GM06990 (cell line): ENCODE results near the gene CT45A1.
A peak's percentile ranks its signal among the peaks of the same experiment; 100 is the strongest.
"Not testable (repeated sequence)": the region's sequence is repeated elsewhere in the genome, so short reads cannot be mapped to it uniquely, and the experiment has no call there.

ENCODE experiments used
- DNase-seq: peaks from one replicate; pipeline ENCODE4 v3.0.0-alpha.2; 2011; ENCODE audit not compliant: insufficient read length; ENCODE audit errors: extremely low read depth
- H3K27me3 ChIP-seq: replicated peaks from 2 replicates; pipeline ENCODE4 v1.6.0; 2011; ENCODE audit warnings: low read length; ENCODE audit not compliant: control insufficient read depth, insufficient read depth
- H3K36me3 ChIP-seq: 2 replicates; pipeline ENCODE4 v1.5.1; 2011; ENCODE audit warnings: low read length; ENCODE audit not compliant: control insufficient read depth, insufficient read depth
- H3K4me3 ChIP-seq: replicated peaks from 2 replicates; pipeline ENCODE4 v1.5.1; 2011; ENCODE audit warnings: low read depth, mild to moderate bottlenecking, control low read depth, low read length
- CTCF ChIP-seq: IDR thresholded peaks from 2 replicates; pipeline ENCODE4 v1.5.1; 2011; ENCODE audit warnings: low read length, control low read depth, mild to moderate bottlenecking, inconsistent platforms; ENCODE audit not compliant: insufficient read depth, poor library complexity, severe bottlenecking

CT45A1 gene

DNA sequence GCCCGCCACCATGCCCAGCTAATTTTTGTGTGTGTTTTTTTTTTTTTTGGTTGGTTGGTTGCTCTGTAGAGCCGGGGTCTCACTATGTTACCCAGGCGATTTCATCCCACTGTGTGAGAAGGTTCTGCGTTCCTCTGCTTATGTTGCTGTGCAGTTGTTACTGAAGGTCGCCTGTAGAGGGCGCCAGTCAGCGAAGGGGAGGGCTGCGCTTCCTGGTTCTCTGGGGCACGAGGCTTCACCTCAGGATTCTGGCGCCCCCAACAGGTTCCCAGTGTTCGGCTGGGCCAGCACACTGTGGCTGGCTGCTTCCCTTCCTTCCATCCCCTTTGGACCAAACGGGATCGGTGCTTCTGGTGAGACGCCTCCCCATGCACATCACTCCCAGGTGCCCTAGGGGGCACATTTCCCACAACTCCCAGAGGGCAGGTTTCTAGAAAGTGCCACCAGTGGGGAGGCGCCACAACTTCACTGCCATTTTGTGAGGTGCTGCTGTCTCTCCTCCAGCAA is at the start of gene CT45A1:
Gene CT45A1, plus strand, starts transcription at position 457 of the 507 bp plus-strand sequence. CDS start 5,302 bp downstream, outside the sequence.
- H3K36me3 ChIP-seq, DNase-seq, H3K4me3 ChIP-seq, H3K27me3 ChIP-seq: not testable (repeated sequence)
- TF ChIP-seq CTCF: peak; percentile 41

DNA sequence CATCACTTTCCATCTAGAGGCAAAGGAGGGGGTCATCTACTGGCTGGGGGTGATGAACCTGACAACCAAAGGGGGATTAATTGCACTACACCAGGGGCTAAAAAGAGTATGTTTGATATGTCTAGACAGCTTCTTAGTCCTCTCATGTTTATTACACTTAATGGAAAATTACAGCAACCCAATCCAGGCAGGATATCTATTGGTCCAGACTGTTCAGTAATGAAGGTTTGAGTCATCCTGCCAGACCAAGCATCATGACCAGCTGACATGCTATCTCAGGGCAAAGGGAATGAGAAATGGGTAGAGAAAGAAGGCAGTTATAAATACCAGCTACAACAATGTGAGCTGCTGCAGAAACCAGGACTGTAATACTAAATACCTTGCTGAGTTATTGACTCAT is 40.5 kb upstream of the CT45A1 start:
- H3K27me3 ChIP-seq, DNase-seq, H3K36me3 ChIP-seq, H3K4me3 ChIP-seq: not testable (repeated sequence)

DNA sequence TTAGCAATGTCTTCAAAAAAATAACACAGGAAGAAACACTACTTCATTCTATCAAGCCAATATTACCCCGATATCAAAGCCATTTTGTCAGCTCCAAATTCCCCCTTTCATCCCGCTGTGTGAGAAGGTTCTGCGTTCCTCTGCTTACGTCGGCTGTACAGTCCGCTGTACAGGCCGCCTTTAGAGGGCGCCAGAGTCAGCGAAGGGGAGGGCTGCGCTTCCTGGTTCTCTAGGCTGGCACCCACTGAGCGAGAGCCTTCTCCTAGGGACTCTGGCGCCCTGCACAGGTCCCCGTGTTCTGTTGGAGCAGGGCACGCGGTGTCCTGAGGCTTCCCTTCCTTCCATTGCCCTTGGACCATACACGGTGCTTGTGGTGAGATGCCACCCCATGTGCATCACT is 25.3 kb upstream of the CT45A1 start:
- no peak for DNase-seq
- TF ChIP-seq CTCF: peak; percentile 50
- Histone ChIP-seq H3K27me3 (no peaks in the 10 kb centered on the region), H3K4me3 (no peak overlapping the region), H3K36me3 (no peaks in the 10 kb centered on the region)

DNA sequence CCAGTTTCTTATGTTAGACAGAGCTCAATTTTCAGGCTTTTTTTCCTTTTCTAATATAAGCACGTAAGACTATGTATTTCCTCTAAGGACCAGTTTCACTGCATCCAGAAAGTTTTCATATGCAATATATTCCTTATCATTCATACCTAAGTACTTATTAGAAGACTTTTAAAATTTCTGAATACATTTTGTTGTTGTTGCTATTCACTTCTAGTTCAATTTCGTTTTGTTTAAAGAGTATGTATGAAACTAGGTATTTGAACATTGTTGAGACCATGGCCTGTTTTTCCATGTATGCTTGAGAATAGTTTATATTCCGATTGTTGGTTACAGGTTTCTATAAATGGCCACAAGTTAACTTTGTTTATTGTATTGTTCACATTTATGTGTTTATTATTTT is 18.0 kb upstream of the CT45A1 start:
- no peaks in the 10 kb centered on the region for H3K27me3 ChIP-seq
- TF ChIP-seq CTCF: no peak
- no peak for DNase-seq
- H3K36me3 ChIP-seq: no peaks in the 10 kb centered on the region
- no peak overlapping the region for H3K4me3 ChIP-seq

- no peaks in the 10 kb centered on the region for H3K27me3 ChIP-seq
- H3K36me3 ChIP-seq: no peaks in the 10 kb centered on the region
- DNase-seq: no peak
- no peak overlapping the region for H3K4me3 ChIP-seq
- no peak for TF ChIP-seq CTCF
Measured at GRCh38 chrX:135697601-135698000, 15.8 kb upstream of the CT45A1 start.

GRCh38 chrX:135698924-135699323 is 14.5 kb upstream of the CT45A1 start:
- no peak for DNase-seq
- Histone ChIP-seq H3K27me3 (no peaks in the 10 kb centered on the region), H3K36me3 (no peaks in the 10 kb centered on the region), H3K4me3 (no peak overlapping the region)
- TF ChIP-seq CTCF: no peak
